Activated CD8-positive, alpha-beta T cell treated with anti-CD3 and anti-CD28 coated beads, Interleukin-2, amount 10 ng/mL, durations not matched to agents 7 days and 5 days (primary cell): ENCODE results near the gene CACNA2D3. TPM values are rescaled to one million over a fixed set of nuclear protein-coding genes. Genes with fewer than 3 reads are reported as not detected.

Source experiments
- ATAC-seq: fragments of 150-1000 bp; cut with Tn5 transposase; one replicate; pipeline ENCODE4 v1.10.0; 2021; ENCODE audit warnings: moderate library complexity
- CTCF ChIA-PET: fragments of 350-600 bp; sonication (Branson Sonifier 250); formaldehyde crosslinking; loops from one replicate; lab custom pipeline; 2021; ENCODE audit warnings: antibody characterized with exemption; lab: Charles Lee
- POLR2A ChIA-PET: fragments of 350-600 bp; sonication (Branson Sonifier 250); formaldehyde crosslinking; loops from one replicate; lab custom pipeline; 2021; ENCODE audit warnings: antibody characterized with exemption; lab: Charles Lee
- DNase-seq: peaks from one replicate; pipeline ENCODE4 v3.0.0-alpha.2; 2020
- H3K27ac Mint-ChIP-seq: one replicate; pipeline ENCODE4 v1.8.0; 2021; ENCODE audit warnings: mild to moderate bottlenecking, mixed read lengths
- H3K27me3 Mint-ChIP-seq: one replicate; pipeline ENCODE4 v1.8.0; 2021; ENCODE audit warnings: low read depth, mixed read lengths
- H3K36me3 Mint-ChIP-seq: one replicate; pipeline ENCODE4 v1.8.0; 2021; ENCODE audit warnings: low read depth, mixed read lengths
- H3K4me1 Mint-ChIP-seq: one replicate; pipeline ENCODE4 v1.8.0; 2021; ENCODE audit warnings: low read depth, mixed read lengths
- H3K4me3 Mint-ChIP-seq: one replicate; pipeline ENCODE4 v1.8.0; 2021; ENCODE audit warnings: mild to moderate bottlenecking, mixed read lengths
- H3K9me3 Mint-ChIP-seq: one replicate; pipeline ENCODE4 v1.8.0; 2022; ENCODE audit warnings: mixed read lengths; ENCODE audit not compliant: insufficient read depth
- total RNA-seq, 2 experiments: library from RNA; stranded (reverse); gene quantifications; one replicate each; pipeline ENCODE4 v1.2.3, GENCODE V29; 2021

CACNA2D3 gene
- total RNA-seq, 2 experiments from 2014 or later: not detected

- H3K36me3 Mint-ChIP-seq: no peaks in the 10 kb centered on the region
- no peak overlapping the region for H3K4me3 Mint-ChIP-seq
- ChIA-PET POLR2A (no interaction called here), CTCF (no interaction called here)
- no peaks in the 10 kb centered on the region for H3K4me1 Mint-ChIP-seq
- no peak overlapping the region for H3K27ac Mint-ChIP-seq
- no peak for ATAC-seq
- H3K27me3 Mint-ChIP-seq: no peaks in the 10 kb centered on the region
- H3K9me3 Mint-ChIP-seq: no peaks in the 10 kb centered on the region
- DNase-seq: no peak
These were observed 10.3 kb downstream of the CACNA2D3 start for GRCh38 chr3:54132685-54133084.

- CTCF ChIA-PET: no interaction called here
These were observed 10.8 kb downstream of the CACNA2D3 start for GRCh38 chr3:54133196-54133595.

GRCh38 chr3:54134155-54134554 lies 11.8 kb downstream of the CACNA2D3 start:
- DNase-seq: no peak
- ChIA-PET CTCF (no interaction called here), POLR2A (no interaction called here)
- ATAC-seq: no peak
- Mint-ChIP-seq H3K27ac (no peak overlapping the region), H3K4me1 (no peaks in the 10 kb centered on the region), H3K4me3 (no peak overlapping the region), H3K27me3 (no peaks in the 10 kb centered on the region), H3K36me3 (no peaks in the 10 kb centered on the region), H3K9me3 (no peaks in the 10 kb centered on the region)

More at GRCh38 chr3:54133196-54133595, 10.8 kb downstream of the CACNA2D3 start:
- H3K4me3 Mint-ChIP-seq: no peak overlapping the region
- H3K9me3 Mint-ChIP-seq: no peaks in the 10 kb centered on the region
- H3K4me1 Mint-ChIP-seq: no peaks in the 10 kb centered on the region
- no peak overlapping the region for H3K27ac Mint-ChIP-seq
- no peak for ATAC-seq
- no peaks in the 10 kb centered on the region for H3K27me3 Mint-ChIP-seq
- no peaks in the 10 kb centered on the region for H3K36me3 Mint-ChIP-seq
- POLR2A ChIA-PET: no interaction called here
- no peak for DNase-seq

- ChIA-PET POLR2A (no interaction called here), CTCF (no interaction called here)
- DNase-seq (no peak), ATAC-seq (no peak)
- H3K4me1 Mint-ChIP-seq: no peaks in the 10 kb centered on the region
- H3K27ac Mint-ChIP-seq: no peak overlapping the region
- H3K4me3 Mint-ChIP-seq: no peak overlapping the region
- no peaks in the 10 kb centered on the region for H3K27me3 Mint-ChIP-seq
- H3K36me3 Mint-ChIP-seq: no peaks in the 10 kb centered on the region
- H3K9me3 Mint-ChIP-seq: no peaks in the 10 kb centered on the region
These were observed 12.4 kb downstream of the CACNA2D3 start for GRCh38 chr3:54134713-54135112.

GRCh38 chr3:54137311-54137710 lies 15.0 kb downstream of the CACNA2D3 start:
- H3K27ac Mint-ChIP-seq: no peak overlapping the region
- DNase-seq (no peak), ATAC-seq (no peak)
- no peak overlapping the region for H3K4me3 Mint-ChIP-seq
- CTCF ChIA-PET: no interaction called here
- no peaks in the 10 kb centered on the region for H3K27me3 Mint-ChIP-seq
- POLR2A ChIA-PET: no interaction called here
- H3K9me3 Mint-ChIP-seq: no peaks in the 10 kb centered on the region
- no peaks in the 10 kb centered on the region for H3K36me3 Mint-ChIP-seq
- H3K4me1 Mint-ChIP-seq: no peaks in the 10 kb centered on the region

GRCh38 chr3:54138937-54139547 lies 16.7 kb downstream of the CACNA2D3 start:
- POLR2A ChIA-PET: no interaction called here
- CTCF ChIA-PET: no interaction called here
- Mint-ChIP-seq H3K9me3 (no peaks in the 10 kb centered on the region), H3K27ac (no peak overlapping the region), H3K4me1 (no peaks in the 10 kb centered on the region), H3K27me3 (no peaks in the 10 kb centered on the region), H3K36me3 (no peaks in the 10 kb centered on the region), H3K4me3 (no peak overlapping the region)
- DNase-seq (no peak), ATAC-seq (no peak)

- Mint-ChIP-seq H3K4me3 (no peak overlapping the region), H3K36me3 (no peaks in the 10 kb centered on the region), H3K27me3 (no peaks in the 10 kb centered on the region), H3K27ac (no peak overlapping the region), H3K4me1 (no peaks in the 10 kb centered on the region), H3K9me3 (no peaks in the 10 kb centered on the region)
- CTCF ChIA-PET: no interaction called here
- POLR2A ChIA-PET: no interaction called here
- ATAC-seq (no peak), DNase-seq (no peak)
These were observed 17.3 kb downstream of the CACNA2D3 start for GRCh38 chr3:54139630-54140029.

- ATAC-seq (no peak), DNase-seq (no peak)
- POLR2A ChIA-PET: no interaction called here
- CTCF ChIA-PET: no interaction called here
- H3K4me1 Mint-ChIP-seq: no peaks in the 10 kb centered on the region
- no peaks in the 10 kb centered on the region for H3K27me3 Mint-ChIP-seq
- no peak overlapping the region for H3K27ac Mint-ChIP-seq
- H3K9me3 Mint-ChIP-seq: no peaks in the 10 kb centered on the region
- H3K36me3 Mint-ChIP-seq: no peaks in the 10 kb centered on the region
- H3K4me3 Mint-ChIP-seq: no peak overlapping the region
These were observed 21.9 kb downstream of the CACNA2D3 start for GRCh38 chr3:54144284-54144683.

- Mint-ChIP-seq H3K27ac (no peak overlapping the region), H3K27me3 (no peaks in the 10 kb centered on the region), H3K4me3 (no peak overlapping the region), H3K36me3 (no peaks in the 10 kb centered on the region), H3K9me3 (no peaks in the 10 kb centered on the region), H3K4me1 (no peaks in the 10 kb centered on the region)
- CTCF ChIA-PET: no interaction called here
- peak; percentile 22 for DNase-seq
- POLR2A ChIA-PET: no interaction called here
- ATAC-seq: no peak
These were observed 24.3 kb downstream of the CACNA2D3 start for GRCh38 chr3:54146506-54147239.

- POLR2A ChIA-PET: no interaction called here
- Mint-ChIP-seq H3K4me1 (no peaks in the 10 kb centered on the region), H3K9me3 (no peaks in the 10 kb centered on the region), H3K4me3 (no peak overlapping the region), H3K36me3 (no peaks in the 10 kb centered on the region), H3K27ac (no peak overlapping the region), H3K27me3 (no peaks in the 10 kb centered on the region)
- ATAC-seq: no peak
- CTCF ChIA-PET: no interaction called here
- no peak for DNase-seq
These were observed 28.6 kb downstream of the CACNA2D3 start for GRCh38 chr3:54150864-54151467.

GRCh38 chr3:54153477-54153876 lies 31.1 kb downstream of the CACNA2D3 start:
- ATAC-seq: no peak
- Mint-ChIP-seq H3K4me3 (no peak overlapping the region), H3K27ac (no peak overlapping the region), H3K36me3 (no peaks in the 10 kb centered on the region), H3K9me3 (no peaks in the 10 kb centered on the region), H3K27me3 (no peaks in the 10 kb centered on the region), H3K4me1 (no peaks in the 10 kb centered on the region)
- POLR2A ChIA-PET: no interaction called here
- no peak for DNase-seq
- CTCF ChIA-PET: no interaction called here

GRCh38 chr3:54157860-54158259 lies 35.5 kb downstream of the CACNA2D3 start:
- Mint-ChIP-seq H3K27ac (no peak overlapping the region), H3K27me3 (no peaks in the 10 kb centered on the region), H3K4me1 (no peaks in the 10 kb centered on the region), H3K4me3 (no peak overlapping the region), H3K9me3 (no peaks in the 10 kb centered on the region), H3K36me3 (no peaks in the 10 kb centered on the region)
- ChIA-PET POLR2A (no interaction called here), CTCF (no interaction called here)
- DNase-seq (no peak), ATAC-seq (no peak)
